K562 (cell line): Measurements from ENCODE around the gene DOCK8. TPM values are rescaled to one million over a fixed set of nuclear protein-coding genes. Genes with fewer than 3 reads are reported as not detected.

Experiments
- CHD1 ChIP-seq: fragments of 200-600 bp; sonication (generic); IDR thresholded peaks from one replicate; pipeline ENCODE4 v1.6.1; 2012; ENCODE audit warnings: mild to moderate bottlenecking, moderate library complexity, low read length, inconsistent platforms
- CHD4 ChIP-seq: fragments of 200-600 bp; sonication (generic); IDR thresholded peaks from 3 replicates; pipeline ENCODE4 v1.6.1; 2012; ENCODE audit warnings: low read depth, mild to moderate bottlenecking, mixed read lengths, low read length, inconsistent platforms; ENCODE audit not compliant: insufficient read depth, insufficient replicate concordance, poor library complexity, severe bottlenecking
- E2F3 ChIP-seq: fragments of 250-450 bp; sonication (Bioruptor Pico); IDR thresholded peaks from 2 replicates; pipeline ENCODE4 v1.4.0; 2020; ENCODE audit warnings: mild to moderate bottlenecking
- FOXP1 ChIP-seq: sonication (generic); formaldehyde crosslinking; IDR thresholded peaks from 2 replicates; pipeline ENCODE4 v1.8.0; 2022; ENCODE audit warnings: mild to moderate bottlenecking, missing genetic modification reagents
- HMG20A ChIP-seq: fragments of 450-650 bp; formaldehyde crosslinking; conservative IDR thresholded peaks from 2 replicates; pipeline ENCODE4 v1.4.0; 2020; ENCODE audit warnings: mild to moderate bottlenecking, mixed read lengths
- LARP7 ChIP-seq: fragments of 450-650 bp; IDR thresholded peaks from 2 replicates; pipeline ENCODE4 v1.6.1; 2016
- MYNN ChIP-seq, 2 experiments: sonication (generic); formaldehyde crosslinking in 1 of 2; IDR thresholded peaks; 2 replicates each; pipeline versions ENCODE4 v1.5.0 to v1.6.1; 2016 to 2020; ENCODE audit warnings: antibody characterized with exemption in 1 of 2, missing genetic modification reagents in 1 of 2
- NR2C1 ChIP-seq, 2 experiments: fragments of 450-650 bp; IDR thresholded peaks; 2 replicates each; pipeline ENCODE4 v1.6.1; 2017; ENCODE audit warnings: mild to moderate bottlenecking in 2 of 2, antibody characterized with exemption in 1 of 2, inconsistent platforms in 1 of 2, missing compliant biosample characterization in 1 of 2, missing genetic modification characterization in 1 of 2
- RAD51 ChIP-seq: fragments of 450-650 bp; IDR thresholded peaks from 2 replicates; pipeline ENCODE4 v1.7.1; 2016; ENCODE audit warnings: low read depth, mild to moderate bottlenecking, borderline replicate concordance
- RBBP5 ChIP-seq: fragments of 200-600 bp; sonication (generic); IDR thresholded peaks from 2 replicates; pipeline ENCODE4 v1.6.1; 2012; ENCODE audit warnings: borderline replicate concordance, mild to moderate bottlenecking, low read length, control low read depth, inconsistent platforms; ENCODE audit not compliant: insufficient read depth, poor library complexity, severe bottlenecking
- ZNF408 ChIP-seq: fragments of 250-450 bp; sonication (Bioruptor Pico); IDR thresholded peaks from 2 replicates; pipeline ENCODE4 v1.4.0; 2020; ENCODE audit warnings: low read depth, mild to moderate bottlenecking, moderate library complexity
- ZNF41 ChIP-seq: fragments of 250-450 bp; sonication (Bioruptor Pico); conservative IDR thresholded peaks from 2 replicates; pipeline ENCODE4 v1.4.0; 2020; ENCODE audit warnings: mild to moderate bottlenecking
- ZNF707 ChIP-seq: fragments of 250-450 bp; sonication (Bioruptor Pico); conservative IDR thresholded peaks from 2 replicates; pipeline ENCODE4 v1.8.0; 2022; ENCODE audit warnings: inconsistent platforms, mild to moderate bottlenecking, moderate library complexity
- polyA plus RNA-seq, 8 experiments: library from polyadenylated mRNA; depleted of rRNA in 4 of 8; stranded (reverse) in 5 of 8; unstranded in 3 of 8; fragments of >200 nt; fragmentation: Nextera tagmentation in 2 of 8; fragmentation: Illumina TruSeq in 1 of 8; extraction: Ambion mirVana in 2 of 8; extraction: Trizol in 1 of 8; gene quantifications; 2 replicates each; pipeline versions ENCODE4 v1.2.1 to v1.2.3, GENCODE V29; 2011 to 2014; ENCODE audit warnings: inconsistent platforms in 1 of 8, missing spikeins in 1 of 8
- total RNA-seq, 7 experiments: library from RNA; depleted of rRNA in 6 of 7; stranded (reverse); fragments of >200 nt in 6 of 7; fragmentation: Illumina TruSeq in 2 of 7; extraction: Trizol in 2 of 7; gene quantifications; 2 replicates each; pipeline versions ENCODE4 v1.2.1 to v1.2.3, GENCODE V29; 2011 to 2021; ENCODE audit warnings: low replicate concordance in 1 of 7
- TF ChIP-seq, protein P1 (sequence below): fragments of 250-450 bp; sonication (Bioruptor Pico); IDR thresholded peaks from 2 replicates; pipeline ENCODE4 v1.5.1; 2021; ENCODE audit warnings: mild to moderate bottlenecking
- TF ChIP-seq, protein P2 (sequence below): sonication (generic); IDR thresholded peaks from 2 replicates; pipeline ENCODE4 v1.6.1; 2016
- TF ChIP-seq, protein P3 (sequence below): sonication (generic); formaldehyde crosslinking; IDR thresholded peaks from 2 replicates; pipeline ENCODE4 v1.4.0; 2020; ENCODE audit warnings: mild to moderate bottlenecking, missing genetic modification reagents
- TF ChIP-seq, protein P4 (sequence below), 2 experiments: fragments of 450-650 bp; IDR thresholded peaks; 2 replicates each; pipeline ENCODE4 v1.6.1; 2016

Gene DOCK8
- total and polyA plus RNA-seq, 9 of the 15 experiments (the other 6 are each of a cell fraction or from before 2014, with no cell fraction given) = 14.4 to 53.8 (median 25.1) TPM

DNA sequence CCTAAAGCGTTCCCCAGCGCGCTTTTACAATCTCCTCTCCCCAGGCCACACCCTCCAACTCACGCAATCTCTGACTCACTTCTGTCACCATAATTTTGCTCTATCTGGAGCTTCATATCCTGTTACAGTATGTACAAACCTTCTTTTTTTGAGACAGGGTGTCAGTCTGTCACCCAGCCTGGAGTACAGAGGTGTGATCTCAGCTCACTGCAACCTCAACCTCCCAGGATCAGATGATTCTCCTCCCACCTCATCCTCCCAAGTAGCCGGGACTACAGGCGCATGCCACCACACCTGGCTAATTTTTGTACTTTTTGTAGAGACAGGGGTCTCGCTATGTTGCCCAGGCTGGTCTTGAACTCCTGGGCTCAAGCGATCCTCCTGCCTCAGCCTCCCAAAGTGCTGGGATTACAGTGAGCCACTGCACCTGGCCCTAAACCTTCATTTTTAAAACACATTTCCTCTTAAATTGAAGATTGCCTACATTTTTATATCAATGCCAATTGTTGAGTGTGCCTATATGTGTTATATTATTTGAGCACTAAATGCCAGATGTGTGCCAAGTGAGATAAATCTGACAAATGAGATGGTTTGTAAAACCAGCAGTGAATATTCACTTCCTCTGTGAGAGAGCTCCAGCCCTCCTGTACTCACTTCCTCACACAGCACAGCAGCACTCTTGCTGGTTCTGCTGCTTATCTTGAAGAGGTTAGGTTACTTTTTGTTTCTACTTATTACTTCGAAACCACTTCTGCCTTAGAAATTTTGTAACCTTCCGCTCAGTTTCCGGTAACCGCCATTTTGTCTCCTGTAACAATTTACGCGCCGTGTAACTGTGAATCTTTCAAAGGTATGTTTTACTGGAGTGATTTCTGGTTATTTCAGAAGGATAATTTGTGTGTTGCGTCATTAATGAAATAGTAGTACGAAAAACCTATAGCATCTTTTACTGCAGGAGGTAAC, 57.9 kb downstream of the DOCK8 start (continued):
- TF ChIP-seq, protein P1, sequence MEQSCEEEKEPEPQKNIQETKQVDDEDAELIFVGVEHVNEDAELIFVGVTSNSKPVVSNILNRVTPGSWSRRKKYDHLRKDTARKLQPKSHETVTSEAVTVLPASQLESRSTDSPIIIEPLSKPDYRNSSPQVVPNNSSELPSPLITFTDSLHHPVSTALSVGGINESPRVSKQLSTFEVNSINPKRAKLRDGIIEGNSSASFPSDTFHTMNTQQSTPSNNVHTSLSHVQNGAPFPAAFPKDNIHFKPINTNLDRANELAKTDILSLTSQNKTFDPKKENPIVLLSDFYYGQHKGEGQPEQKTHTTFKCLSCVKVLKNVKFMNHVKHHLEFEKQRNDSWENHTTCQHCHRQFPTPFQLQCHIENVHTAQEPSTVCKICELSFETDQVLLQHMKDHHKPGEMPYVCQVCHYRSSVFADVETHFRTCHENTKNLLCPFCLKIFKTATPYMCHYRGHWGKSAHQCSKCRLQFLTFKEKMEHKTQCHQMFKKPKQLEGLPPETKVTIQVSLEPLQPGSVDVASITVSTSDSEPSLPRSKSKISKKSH (CRISPR knock-in tag) = no peak
- TF ChIP-seq ZNF408 (CRISPR knock-in tag) = no peak
- TF ChIP-seq NR2C1 (IDR thresholded peaks at IDR 0.05) = no peak
- TF ChIP-seq NR2C1 (tag; IDR thresholded peaks at IDR 0.05) = no peak
- no peak for TF ChIP-seq MYNN (IDR thresholded peaks at IDR 0.05)
- TF ChIP-seq MYNN (CRISPR knock-in tag; IDR thresholded peaks at IDR 0.05) = no peak
- TF ChIP-seq RAD51 = no peak
- no peak for TF ChIP-seq ZNF41
- TF ChIP-seq RBBP5 = no peak
- TF ChIP-seq ZNF707 (CRISPR knock-in tag) = no peak
- TF ChIP-seq FOXP1 (CRISPR knock-in tag) = no peak
- TF ChIP-seq CHD4 = no peak
- TF ChIP-seq CHD1 = no peak
- TF ChIP-seq HMG20A (CRISPR knock-in tag) = no peak
- no peak for TF ChIP-seq E2F3 (CRISPR knock-in tag)
- TF ChIP-seq, protein P2, sequence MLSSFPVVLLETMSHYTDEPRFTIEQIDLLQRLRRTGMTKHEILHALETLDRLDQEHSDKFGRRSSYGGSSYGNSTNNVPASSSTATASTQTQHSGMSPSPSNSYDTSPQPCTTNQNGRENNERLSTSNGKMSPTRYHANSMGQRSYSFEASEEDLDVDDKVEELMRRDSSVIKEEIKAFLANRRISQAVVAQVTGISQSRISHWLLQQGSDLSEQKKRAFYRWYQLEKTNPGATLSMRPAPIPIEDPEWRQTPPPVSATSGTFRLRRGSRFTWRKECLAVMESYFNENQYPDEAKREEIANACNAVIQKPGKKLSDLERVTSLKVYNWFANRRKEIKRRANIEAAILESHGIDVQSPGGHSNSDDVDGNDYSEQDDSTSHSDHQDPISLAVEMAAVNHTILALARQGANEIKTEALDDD = peak; percentile 79
- TF ChIP-seq, protein P3, sequence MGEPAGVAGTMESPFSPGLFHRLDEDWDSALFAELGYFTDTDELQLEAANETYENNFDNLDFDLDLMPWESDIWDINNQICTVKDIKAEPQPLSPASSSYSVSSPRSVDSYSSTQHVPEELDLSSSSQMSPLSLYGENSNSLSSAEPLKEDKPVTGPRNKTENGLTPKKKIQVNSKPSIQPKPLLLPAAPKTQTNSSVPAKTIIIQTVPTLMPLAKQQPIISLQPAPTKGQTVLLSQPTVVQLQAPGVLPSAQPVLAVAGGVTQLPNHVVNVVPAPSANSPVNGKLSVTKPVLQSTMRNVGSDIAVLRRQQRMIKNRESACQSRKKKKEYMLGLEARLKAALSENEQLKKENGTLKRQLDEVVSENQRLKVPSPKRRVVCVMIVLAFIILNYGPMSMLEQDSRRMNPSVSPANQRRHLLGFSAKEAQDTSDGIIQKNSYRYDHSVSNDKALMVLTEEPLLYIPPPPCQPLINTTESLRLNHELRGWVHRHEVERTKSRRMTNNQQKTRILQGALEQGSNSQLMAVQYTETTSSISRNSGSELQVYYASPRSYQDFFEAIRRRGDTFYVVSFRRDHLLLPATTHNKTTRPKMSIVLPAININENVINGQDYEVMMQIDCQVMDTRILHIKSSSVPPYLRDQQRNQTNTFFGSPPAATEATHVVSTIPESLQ (CRISPR knock-in tag) = no peak
- TF ChIP-seq, protein P4, sequence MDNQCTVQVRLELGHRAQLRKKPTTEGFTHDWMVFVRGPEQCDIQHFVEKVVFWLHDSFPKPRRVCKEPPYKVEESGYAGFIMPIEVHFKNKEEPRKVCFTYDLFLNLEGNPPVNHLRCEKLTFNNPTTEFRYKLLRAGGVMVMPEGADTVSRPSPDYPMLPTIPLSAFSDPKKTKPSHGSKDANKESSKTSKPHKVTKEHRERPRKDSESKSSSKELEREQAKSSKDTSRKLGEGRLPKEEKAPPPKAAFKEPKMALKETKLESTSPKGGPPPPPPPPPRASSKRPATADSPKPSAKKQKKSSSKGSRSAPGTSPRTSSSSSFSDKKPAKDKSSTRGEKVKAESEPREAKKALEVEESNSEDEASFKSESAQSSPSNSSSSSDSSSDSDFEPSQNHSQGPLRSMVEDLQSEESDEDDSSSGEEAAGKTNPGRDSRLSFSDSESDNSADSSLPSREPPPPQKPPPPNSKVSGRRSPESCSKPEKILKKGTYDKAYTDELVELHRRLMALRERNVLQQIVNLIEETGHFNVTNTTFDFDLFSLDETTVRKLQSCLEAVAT (IDR thresholded peaks at IDR 0.05) = peak in 1 of 2 experiments; percentile 71
- no peak for TF ChIP-seq LARP7
